Measurements from ENCODE around the gene PLCB1.

The PLCB1 gene

GRCh38 chr20:8777911-8778310, 645.8 kb downstream of the PLCB1 start:
- WGBS, 2 donors (ENCODE audit: extremely low coverage in 2 of 2, insufficient read length in 2 of 2, insufficient replicate concordance in 1 of 2), result no CpG with 5 or more reads among the region's 4 CpGs
- H3K36me3 ChIP-seq (replicated peaks in 1 of 2; ENCODE audit: control insufficient read depth in 2 of 2, insufficient read depth in 2 of 2, low read length in 2 of 2), result no peaks in the 10 kb centered on the region
- H2AK5ac ChIP-seq (ENCODE audit: low read depth, low read length), result no peak overlapping the region
- H3K9ac ChIP-seq (ENCODE audit: low read depth, low read length, poor library complexity), result no peak overlapping the region
- H3K79me1 ChIP-seq (ENCODE audit: low read depth, low read length), result no peaks in the 10 kb centered on the region
- H2BK5ac ChIP-seq (ENCODE audit: low read length), result no peak overlapping the region
- H4K91ac ChIP-seq (ENCODE audit: low read depth, low read length, poor library complexity), result no peak overlapping the region
- no peak overlapping the region for H3K23ac ChIP-seq (ENCODE audit: low read depth, low read length, poor library complexity)
- H2BK15ac ChIP-seq (ENCODE audit: low read length), result no peak overlapping the region
- H3K4me3 ChIP-seq (ENCODE audit: low read length in 2 of 2), result no peak overlapping the region
- no peak overlapping the region for H2BK120ac ChIP-seq (ENCODE audit: low read depth, low read length)
- H3K9me3 ChIP-seq (replicated peaks in 1 of 2; ENCODE audit: control insufficient read depth in 2 of 2, insufficient read depth in 1 of 2, low read depth in 1 of 2, low read length in 2 of 2), result peaks cover 0 to 4% of the 10 kb centered on the region in 2 donors
- no peak overlapping the region for H2BK12ac ChIP-seq (ENCODE audit: low read length)
- H2AFZ ChIP-seq (ENCODE audit: low read length), result no peak overlapping the region
- H3K14ac ChIP-seq (ENCODE audit: low read length), result no peak overlapping the region
- H3K4me2 ChIP-seq (ENCODE audit: insufficient read depth, low read length, poor library complexity, severe bottlenecking), result no peak overlapping the region
- H3K4me1 ChIP-seq (ENCODE audit: control insufficient read depth in 2 of 2, insufficient read depth in 1 of 2, low read depth in 1 of 2, low read length in 2 of 2), result peaks cover 0 to 6% of the 10 kb centered on the region in 2 donors
- H3K27ac ChIP-seq (replicated peaks; ENCODE audit: low read length), result no peak overlapping the region
- no peak overlapping the region for H4K8ac ChIP-seq (ENCODE audit: low read depth, low read length)
- no peaks in the 10 kb centered on the region for H3K27me3 ChIP-seq (ENCODE audit: control insufficient read depth in 3 of 3, insufficient read depth in 3 of 3, low read depth in 1 of 3, low read length in 3 of 3)
- no peak overlapping the region for H3K4ac ChIP-seq (ENCODE audit: low read length)
- no peak for DNase-seq (ENCODE audit: low spot score)
- no peak overlapping the region for H3K18ac ChIP-seq (ENCODE audit: low read length)

GRCh38 chr20:8778387-8778786, 646.3 kb downstream of the PLCB1 start:
- no peak overlapping the region for H2AFZ ChIP-seq (ENCODE audit: low read length)
- H3K18ac ChIP-seq (ENCODE audit: low read length), result no peak overlapping the region
- no peak overlapping the region for H4K8ac ChIP-seq (ENCODE audit: low read depth, low read length)
- H3K23ac ChIP-seq (ENCODE audit: low read depth, low read length, poor library complexity), result no peak overlapping the region
- no peaks in the 10 kb centered on the region for H3K36me3 ChIP-seq (replicated peaks in 1 of 2; ENCODE audit: control insufficient read depth in 2 of 2, insufficient read depth in 2 of 2, low read length in 2 of 2)
- no peak for DNase-seq (ENCODE audit: low spot score)
- no peak overlapping the region for H2BK15ac ChIP-seq (ENCODE audit: low read length)
- no peak overlapping the region for H3K9ac ChIP-seq (ENCODE audit: low read depth, low read length, poor library complexity)
- H3K9me3 ChIP-seq (replicated peaks in 1 of 2; ENCODE audit: control insufficient read depth in 2 of 2, insufficient read depth in 1 of 2, low read depth in 1 of 2, low read length in 2 of 2), result peaks cover 0 to 4% of the 10 kb centered on the region in 2 donors
- no peak overlapping the region for H3K4ac ChIP-seq (ENCODE audit: low read length)
- no peak overlapping the region for H2AK5ac ChIP-seq (ENCODE audit: low read depth, low read length)
- H3K14ac ChIP-seq (ENCODE audit: low read length), result no peak overlapping the region
- no peaks in the 10 kb centered on the region for H3K27me3 ChIP-seq (ENCODE audit: control insufficient read depth in 3 of 3, insufficient read depth in 3 of 3, low read depth in 1 of 3, low read length in 3 of 3)
- H3K4me1 ChIP-seq (ENCODE audit: control insufficient read depth in 2 of 2, insufficient read depth in 1 of 2, low read depth in 1 of 2, low read length in 2 of 2), result peaks cover 0 to 6% of the 10 kb centered on the region in 2 donors
- no peak overlapping the region for H2BK5ac ChIP-seq (ENCODE audit: low read length)
- no peak overlapping the region for H3K27ac ChIP-seq (replicated peaks; ENCODE audit: low read length)
- H4K91ac ChIP-seq (ENCODE audit: low read depth, low read length, poor library complexity), result no peak overlapping the region
- peak overlapping the region in 1 of 2 donors; percentile 23 for H3K4me3 ChIP-seq (ENCODE audit: low read length in 2 of 2)
- no peak overlapping the region for H2BK120ac ChIP-seq (ENCODE audit: low read depth, low read length)
- H3K4me2 ChIP-seq (ENCODE audit: insufficient read depth, low read length, poor library complexity, severe bottlenecking), result no peak overlapping the region
- no peaks in the 10 kb centered on the region for H3K79me1 ChIP-seq (ENCODE audit: low read depth, low read length)
- H2BK12ac ChIP-seq (ENCODE audit: low read length), result no peak overlapping the region

DNA sequence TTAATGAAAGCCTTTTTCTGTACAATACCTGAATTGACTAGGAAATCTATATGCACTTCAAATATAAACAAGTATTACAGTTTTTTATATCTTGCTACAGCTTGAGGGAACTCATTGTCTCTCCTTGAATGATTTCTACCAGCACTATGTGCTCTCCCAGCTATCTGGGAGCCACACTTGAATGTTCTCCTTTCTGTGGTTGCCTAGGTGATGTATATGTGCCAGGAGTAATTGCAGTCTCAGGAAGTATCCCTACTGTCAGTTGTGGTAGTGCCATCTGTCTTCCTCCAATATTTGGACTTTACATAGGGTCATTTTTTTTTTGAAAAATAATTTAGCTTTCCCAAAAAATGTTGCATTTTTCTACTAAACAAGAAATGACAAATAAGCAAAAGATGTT, 648.8 kb downstream of the PLCB1 start:
- Histone ChIP-seq H3K36me3 (replicated peaks in 1 of 2; ENCODE audit: control insufficient read depth in 2 of 2, insufficient read depth in 2 of 2, low read length in 2 of 2) (no peaks in the 10 kb centered on the region), H3K4ac (ENCODE audit: low read length) (no peak overlapping the region), H3K27me3 (ENCODE audit: control insufficient read depth in 3 of 3, insufficient read depth in 3 of 3, low read depth in 1 of 3, low read length in 3 of 3) (no peaks in the 10 kb centered on the region), H3K27ac (replicated peaks; ENCODE audit: low read length) (no peak overlapping the region), H2BK120ac (ENCODE audit: low read depth, low read length) (no peak overlapping the region), H3K9me3 (replicated peaks in 1 of 2; ENCODE audit: control insufficient read depth in 2 of 2, insufficient read depth in 1 of 2, low read depth in 1 of 2, low read length in 2 of 2) (peaks cover 0 to 4% of the 10 kb centered on the region in 2 donors), H3K23ac (ENCODE audit: low read depth, low read length, poor library complexity) (no peak overlapping the region), H3K14ac (ENCODE audit: low read length) (no peak overlapping the region), H3K4me2 (ENCODE audit: insufficient read depth, low read length, poor library complexity, severe bottlenecking) (no peak overlapping the region), H2BK15ac (ENCODE audit: low read length) (no peak overlapping the region), H3K4me3 (ENCODE audit: low read length in 2 of 2) (no peak overlapping the region), H3K79me1 (ENCODE audit: low read depth, low read length) (no peaks in the 10 kb centered on the region), H2AFZ (ENCODE audit: low read length) (no peak overlapping the region), H3K18ac (ENCODE audit: low read length) (no peak overlapping the region), H2BK12ac (ENCODE audit: low read length) (no peak overlapping the region), H4K8ac (ENCODE audit: low read depth, low read length) (no peak overlapping the region), H3K4me1 (ENCODE audit: control insufficient read depth in 2 of 2, insufficient read depth in 1 of 2, low read depth in 1 of 2, low read length in 2 of 2) (peaks cover 0 to 6% of the 10 kb centered on the region in 2 donors), H2AK5ac (ENCODE audit: low read depth, low read length) (no peak overlapping the region), H4K91ac (ENCODE audit: low read depth, low read length, poor library complexity) (no peak overlapping the region), H2BK5ac (ENCODE audit: low read length) (no peak overlapping the region), H3K9ac (ENCODE audit: low read depth, low read length, poor library complexity) (no peak overlapping the region)
- DNase-seq (ENCODE audit: low spot score), result no peak

GRCh38 chr20:8782804-8783203, 650.7 kb downstream of the PLCB1 start:
- H2BK15ac ChIP-seq (ENCODE audit: low read length), result no peak overlapping the region

More at GRCh38 chr20:8782804-8783203, 650.7 kb downstream of the PLCB1 start:
- H3K79me1 ChIP-seq (ENCODE audit: low read depth, low read length), result no peaks in the 10 kb centered on the region
- no peak overlapping the region for H3K23ac ChIP-seq (ENCODE audit: low read depth, low read length, poor library complexity)
- H3K4me3 ChIP-seq (ENCODE audit: low read length in 2 of 2), result no peak overlapping the region
- H3K14ac ChIP-seq (ENCODE audit: low read length), result no peak overlapping the region
- H2BK12ac ChIP-seq (ENCODE audit: low read length), result no peak overlapping the region
- no peak overlapping the region for H3K9ac ChIP-seq (ENCODE audit: low read depth, low read length, poor library complexity)
- no peak overlapping the region for H2AK5ac ChIP-seq (ENCODE audit: low read depth, low read length)
- H2BK5ac ChIP-seq (ENCODE audit: low read length), result no peak overlapping the region
- H3K4me2 ChIP-seq (ENCODE audit: insufficient read depth, low read length, poor library complexity, severe bottlenecking), result no peak overlapping the region
- no peak for DNase-seq (ENCODE audit: low spot score)
- no peak overlapping the region for H4K8ac ChIP-seq (ENCODE audit: low read depth, low read length)
- no peaks in the 10 kb centered on the region for H3K27me3 ChIP-seq (ENCODE audit: control insufficient read depth in 3 of 3, insufficient read depth in 3 of 3, low read depth in 1 of 3, low read length in 3 of 3)
- H2AFZ ChIP-seq (ENCODE audit: low read length), result no peak overlapping the region
- H3K18ac ChIP-seq (ENCODE audit: low read length), result no peak overlapping the region
- no peaks in the 10 kb centered on the region for H3K36me3 ChIP-seq (replicated peaks in 1 of 2; ENCODE audit: control insufficient read depth in 2 of 2, insufficient read depth in 2 of 2, low read length in 2 of 2)
- no peak overlapping the region for H4K91ac ChIP-seq (ENCODE audit: low read depth, low read length, poor library complexity)
- no peak overlapping the region for H3K27ac ChIP-seq (replicated peaks; ENCODE audit: low read length)
- no CpG with 5 or more reads among the region's 2 CpGs for WGBS, 2 donors (ENCODE audit: extremely low coverage in 2 of 2, insufficient read length in 2 of 2, insufficient replicate concordance in 1 of 2)
- peaks cover 0 to 6% of the 10 kb centered on the region in 2 donors for H3K4me1 ChIP-seq (ENCODE audit: control insufficient read depth in 2 of 2, insufficient read depth in 1 of 2, low read depth in 1 of 2, low read length in 2 of 2)
- H3K4ac ChIP-seq (ENCODE audit: low read length), result no peak overlapping the region
- no peak overlapping the region for H2BK120ac ChIP-seq (ENCODE audit: low read depth, low read length)
- peaks cover 0 to 4% of the 10 kb centered on the region in 2 donors for H3K9me3 ChIP-seq (replicated peaks in 1 of 2; ENCODE audit: control insufficient read depth in 2 of 2, insufficient read depth in 1 of 2, low read depth in 1 of 2, low read length in 2 of 2)

Measured in neuronal stem cell (in vitro differentiated cells).